Activated T-helper 1 cell treated with anti-CD3 and anti-CD28 coated beads, Interleukin-12 subunit alpha, Interleukin-12 subunit beta, Interleukin-2, Interleukin-4 antibody, amounts not matched to agents 30 ng/mL and 10 ng/mL and 1 ng/mL, durations not matched to agents 14 hours and 24 hours and 36 hours (primary cell): ENCODE measurements around the gene GRM7. TPM values are rescaled to one million over a fixed set of nuclear protein-coding genes. Genes with fewer than 3 reads are reported as not detected.

Source experiments
- DNase-seq: peaks from one replicate; pipeline ENCODE4 v3.0.0; 2021; ENCODE audit warnings: low spot score
- H3K27ac Mint-ChIP-seq: one replicate; pipeline ENCODE4 v1.8.0; 2021; ENCODE audit warnings: mild to moderate bottlenecking, mixed read lengths
- H3K27me3 Mint-ChIP-seq: one replicate; pipeline ENCODE4 v1.8.0; 2022; ENCODE audit warnings: mild to moderate bottlenecking, moderate library complexity, mixed read lengths; ENCODE audit not compliant: insufficient read depth
- H3K36me3 Mint-ChIP-seq: one replicate; pipeline ENCODE4 v1.8.0; 2021; ENCODE audit warnings: low read depth, mixed read lengths
- H3K4me1 Mint-ChIP-seq: one replicate; pipeline ENCODE4 v1.8.0; 2021; ENCODE audit warnings: low read depth, mixed read lengths
- H3K4me3 Mint-ChIP-seq: one replicate; pipeline ENCODE4 v1.8.0; 2021; ENCODE audit warnings: mild to moderate bottlenecking, moderate library complexity, mixed read lengths
- H3K9me3 Mint-ChIP-seq: one replicate; pipeline ENCODE4 v1.8.0; 2021; ENCODE audit warnings: mixed read lengths
- intact Hi-C: fragments of 100-400 bp; cut with micrococcal nuclease; formaldehyde crosslinking; loops from one replicate; pipeline ENCODE4 v1.15.1; 2024
- total RNA-seq: library from RNA; stranded (reverse); gene quantifications from 2 replicates; pipeline ENCODE4 v1.2.3, GENCODE V29; 2022

Gene GRM7
- total RNA-seq, 1 donor from 2014 or later: not detected

DNA sequence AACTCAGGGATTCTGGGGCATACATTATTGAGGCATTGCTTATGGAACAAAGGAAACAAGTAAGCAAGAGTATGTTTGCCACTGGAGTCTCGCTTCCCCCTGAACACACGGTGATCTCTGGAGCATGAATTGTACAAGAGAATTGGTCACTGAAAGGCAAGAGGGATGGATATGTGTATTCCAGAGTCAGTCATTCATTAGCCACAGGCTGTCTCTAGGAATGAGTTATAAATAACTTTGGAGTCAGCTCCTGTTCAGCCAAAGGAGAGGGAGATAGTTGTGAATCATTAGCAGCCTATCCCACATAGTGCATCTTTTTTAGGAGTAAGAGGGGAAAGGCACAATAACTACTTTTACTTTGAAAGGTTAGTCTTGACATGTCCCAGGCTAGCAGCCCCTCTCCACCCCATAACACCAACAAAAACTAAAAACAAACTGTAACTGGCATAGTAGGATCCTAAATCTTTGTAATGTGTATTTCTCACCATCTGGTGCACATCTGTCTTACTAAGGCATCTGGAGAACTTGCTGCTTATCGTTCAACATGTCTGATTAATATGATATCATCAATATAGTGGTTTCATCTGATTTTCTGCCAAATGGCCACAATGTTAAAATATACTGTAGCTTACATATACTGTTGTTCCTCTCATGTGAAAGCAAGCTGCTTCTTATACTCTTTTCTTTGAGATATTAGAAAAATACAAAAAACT is 462.2 kb downstream of the GRM7 start:
- no peak overlapping the region for H3K4me3 Mint-ChIP-seq
- no peaks in the 10 kb centered on the region for H3K36me3 Mint-ChIP-seq
- intact Hi-C loops: no loop called here
- no peak overlapping the region for H3K27ac Mint-ChIP-seq
- H3K9me3 Mint-ChIP-seq: no peaks in the 10 kb centered on the region
- H3K4me1 Mint-ChIP-seq: no peaks in the 10 kb centered on the region
- DNase-seq: no peak
- no peaks in the 10 kb centered on the region for H3K27me3 Mint-ChIP-seq

DNA sequence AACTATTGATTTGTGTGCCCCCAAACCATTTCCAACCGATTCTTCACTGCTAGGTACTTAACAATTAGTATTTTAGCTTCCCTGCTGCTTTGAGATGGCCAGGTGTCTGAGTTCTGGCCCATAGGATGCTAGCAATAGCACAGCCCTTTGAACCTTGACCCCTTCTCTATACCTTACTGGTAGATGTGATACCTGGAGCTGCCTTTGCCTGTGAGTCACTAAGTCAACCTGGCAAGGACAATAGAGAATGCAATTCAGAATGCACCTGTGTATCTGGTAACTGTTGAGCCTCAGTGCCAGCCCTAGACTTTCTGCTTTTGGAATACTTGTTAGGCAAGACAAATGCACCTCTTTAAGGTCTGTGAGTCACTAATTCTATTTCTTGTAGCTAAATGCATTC is 467.4 kb downstream of the GRM7 start:
- H3K4me3 Mint-ChIP-seq: no peak overlapping the region
- intact Hi-C loops: no loop called here
- no peak overlapping the region for H3K27ac Mint-ChIP-seq
- H3K9me3 Mint-ChIP-seq: peaks cover 6% of the 10 kb centered on the region
- H3K4me1 Mint-ChIP-seq: no peaks in the 10 kb centered on the region
- H3K36me3 Mint-ChIP-seq: no peaks in the 10 kb centered on the region
- DNase-seq: no peak
- no peaks in the 10 kb centered on the region for H3K27me3 Mint-ChIP-seq

- H3K4me1 Mint-ChIP-seq: no peaks in the 10 kb centered on the region
- no peaks in the 10 kb centered on the region for H3K27me3 Mint-ChIP-seq
- no peak overlapping the region for H3K27ac Mint-ChIP-seq
- no peak for DNase-seq
- intact Hi-C loops: no loop called here
- H3K36me3 Mint-ChIP-seq: no peaks in the 10 kb centered on the region
- H3K4me3 Mint-ChIP-seq: no peak overlapping the region
- H3K9me3 Mint-ChIP-seq: peaks cover 6% of the 10 kb centered on the region
Measured at GRCh38 chr3:7332696-7333095, 471.8 kb downstream of the GRM7 start.

DNA sequence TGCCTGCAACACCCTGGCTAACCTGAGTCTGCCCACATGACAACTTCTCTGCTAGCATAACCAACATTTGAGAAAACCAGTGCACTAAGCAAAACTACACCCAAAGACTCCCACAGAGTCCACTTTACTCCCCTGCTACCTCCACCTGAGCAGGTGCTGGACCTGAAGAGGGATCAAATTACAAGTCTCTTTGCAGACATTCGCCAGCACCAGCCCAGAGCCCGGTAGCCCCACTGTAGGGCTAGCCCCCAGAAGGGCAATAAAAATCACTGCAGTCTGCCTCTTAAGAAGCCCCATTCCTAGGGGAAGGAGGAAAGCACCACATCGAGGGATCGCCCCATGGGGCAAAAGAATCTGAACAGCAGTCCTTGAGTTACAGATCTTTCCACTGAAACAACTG is 472.2 kb downstream of the GRM7 start:
- no peak for DNase-seq
- Mint-ChIP-seq H3K4me3 (no peak overlapping the region), H3K27me3 (no peaks in the 10 kb centered on the region), H3K36me3 (no peaks in the 10 kb centered on the region), H3K4me1 (no peaks in the 10 kb centered on the region), H3K9me3 (peaks cover 6% of the 10 kb centered on the region), H3K27ac (no peak overlapping the region)
- intact Hi-C loops: no loop called here

DNA sequence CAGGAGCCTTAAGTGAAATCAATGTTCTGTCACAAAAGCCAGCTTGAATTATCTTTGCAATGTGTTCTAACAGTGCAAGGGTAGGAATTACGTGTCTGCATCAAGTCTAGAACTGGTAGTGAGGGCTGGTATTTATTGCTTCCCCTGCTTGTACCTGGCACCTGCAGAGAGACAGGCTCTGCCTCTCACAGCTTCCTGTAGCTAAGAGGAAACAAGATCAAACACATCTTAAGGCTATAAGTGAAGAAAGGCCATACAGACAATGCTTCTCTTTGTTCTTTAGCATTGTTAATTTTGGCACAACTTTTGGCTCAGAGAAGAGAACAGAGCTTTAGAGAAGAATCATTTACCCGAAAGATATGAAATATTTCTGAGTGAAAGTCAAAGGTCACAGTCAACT is 479.9 kb downstream of the GRM7 start:
- no peaks in the 10 kb centered on the region for H3K4me1 Mint-ChIP-seq
- no peak for DNase-seq
- no peaks in the 10 kb centered on the region for H3K9me3 Mint-ChIP-seq
- no peak overlapping the region for H3K4me3 Mint-ChIP-seq
- no peaks in the 10 kb centered on the region for H3K27me3 Mint-ChIP-seq
- no peaks in the 10 kb centered on the region for H3K36me3 Mint-ChIP-seq
- H3K27ac Mint-ChIP-seq: no peak overlapping the region
- intact Hi-C loops: no loop called here

DNA sequence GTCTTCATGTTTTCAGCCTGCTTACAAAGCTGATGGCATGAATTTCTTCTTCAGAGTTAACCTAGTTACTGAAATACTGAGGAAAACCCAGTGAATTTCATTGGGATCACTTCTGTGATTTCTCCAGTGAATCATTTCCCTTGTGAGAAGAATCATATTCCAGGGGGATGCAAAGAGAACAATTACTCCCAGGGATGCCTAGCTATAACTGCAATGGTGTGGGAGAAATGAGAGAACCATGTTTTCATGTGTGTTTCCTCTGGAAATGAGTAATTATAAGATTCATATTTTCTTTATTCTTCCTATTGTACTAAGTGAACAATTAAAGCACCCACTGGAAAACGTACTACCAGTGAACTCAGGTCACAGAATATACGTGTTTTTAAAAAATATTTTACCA is 485.4 kb downstream of the GRM7 start:
- intact Hi-C loops: no loop called here
- no peak overlapping the region for H3K27ac Mint-ChIP-seq
- H3K27me3 Mint-ChIP-seq: no peaks in the 10 kb centered on the region

DNA sequence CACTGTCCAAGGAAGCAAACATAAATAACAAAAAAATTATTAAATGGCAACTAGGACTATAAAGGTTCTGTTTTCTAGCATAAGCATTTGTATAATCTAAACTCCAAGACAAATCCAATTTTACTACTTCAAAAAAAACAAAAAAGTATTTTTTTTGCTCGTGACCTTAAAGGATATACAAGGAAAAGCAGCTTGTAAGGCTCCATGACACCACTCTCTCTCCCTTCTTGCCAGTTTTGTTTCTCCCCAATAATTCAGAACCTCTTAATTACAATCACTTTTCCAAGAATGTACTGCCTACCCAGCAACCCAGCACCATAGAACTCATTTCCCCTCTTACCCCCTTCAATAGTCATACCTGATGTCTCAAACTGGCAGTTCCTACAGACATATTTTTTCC is 496.2 kb downstream of the GRM7 start:
- H3K36me3 Mint-ChIP-seq: no peaks in the 10 kb centered on the region
- H3K27ac Mint-ChIP-seq: no peak overlapping the region
- no peaks in the 10 kb centered on the region for H3K27me3 Mint-ChIP-seq
- no peak for DNase-seq
- no peaks in the 10 kb centered on the region for H3K9me3 Mint-ChIP-seq
- intact Hi-C loops: no loop called here
- no peak overlapping the region for H3K4me3 Mint-ChIP-seq
- no peaks in the 10 kb centered on the region for H3K4me1 Mint-ChIP-seq

More for the DNA sequence above, 485.4 kb downstream of the GRM7 start:
- Mint-ChIP-seq H3K4me1 (no peaks in the 10 kb centered on the region), H3K9me3 (no peaks in the 10 kb centered on the region), H3K4me3 (no peak overlapping the region), H3K36me3 (no peaks in the 10 kb centered on the region)
- no peak for DNase-seq

DNA sequence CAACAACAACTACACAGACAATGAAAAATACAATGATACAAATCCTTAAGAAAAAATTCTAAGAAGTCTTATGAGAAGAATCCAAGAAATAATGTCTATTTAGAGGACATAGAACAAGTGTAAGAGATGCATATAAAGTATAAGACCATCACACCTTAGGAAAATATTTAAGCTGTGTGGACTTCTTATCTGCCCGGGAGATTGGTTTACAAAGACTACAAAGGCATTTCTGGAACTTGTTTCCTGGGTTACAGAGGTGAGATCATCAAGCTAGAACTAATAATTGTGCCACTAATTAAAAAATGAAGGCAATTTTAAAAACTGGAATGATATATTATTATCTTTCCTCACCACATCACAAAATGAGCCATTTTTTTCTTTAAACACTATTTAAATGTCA is 507.1 kb downstream of the GRM7 start:
- H3K4me1 Mint-ChIP-seq: no peaks in the 10 kb centered on the region
- no peaks in the 10 kb centered on the region for H3K36me3 Mint-ChIP-seq
- no peak for DNase-seq
- H3K27me3 Mint-ChIP-seq: no peaks in the 10 kb centered on the region
- no peak overlapping the region for H3K4me3 Mint-ChIP-seq
- H3K27ac Mint-ChIP-seq: no peak overlapping the region
- intact Hi-C loops: no loop called here
- H3K9me3 Mint-ChIP-seq: no peaks in the 10 kb centered on the region

DNA sequence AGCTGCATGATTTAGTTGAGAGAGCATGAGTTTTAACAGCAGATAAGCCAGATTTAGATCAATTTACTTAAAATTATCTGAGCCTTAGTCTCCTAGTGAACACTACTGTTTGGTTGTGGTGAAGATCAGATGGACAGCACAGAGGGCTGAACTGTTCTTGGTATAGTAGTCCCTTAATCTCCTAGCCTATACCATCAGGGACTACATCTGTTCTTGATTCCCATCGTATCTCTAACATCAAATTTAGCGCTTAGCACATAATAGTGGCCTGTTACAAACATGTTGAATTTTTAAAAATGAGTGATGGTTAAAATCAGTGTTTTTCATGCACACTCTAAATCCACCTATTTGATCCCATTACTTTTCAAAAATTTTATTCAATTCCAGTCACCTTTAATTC is 507.7 kb downstream of the GRM7 start:
- no peak for DNase-seq
- intact Hi-C loops: no loop called here
- H3K4me3 Mint-ChIP-seq: no peak overlapping the region
- H3K27me3 Mint-ChIP-seq: no peaks in the 10 kb centered on the region
- H3K9me3 Mint-ChIP-seq: no peaks in the 10 kb centered on the region
- H3K27ac Mint-ChIP-seq: no peak overlapping the region
- no peaks in the 10 kb centered on the region for H3K4me1 Mint-ChIP-seq
- H3K36me3 Mint-ChIP-seq: no peaks in the 10 kb centered on the region

DNA sequence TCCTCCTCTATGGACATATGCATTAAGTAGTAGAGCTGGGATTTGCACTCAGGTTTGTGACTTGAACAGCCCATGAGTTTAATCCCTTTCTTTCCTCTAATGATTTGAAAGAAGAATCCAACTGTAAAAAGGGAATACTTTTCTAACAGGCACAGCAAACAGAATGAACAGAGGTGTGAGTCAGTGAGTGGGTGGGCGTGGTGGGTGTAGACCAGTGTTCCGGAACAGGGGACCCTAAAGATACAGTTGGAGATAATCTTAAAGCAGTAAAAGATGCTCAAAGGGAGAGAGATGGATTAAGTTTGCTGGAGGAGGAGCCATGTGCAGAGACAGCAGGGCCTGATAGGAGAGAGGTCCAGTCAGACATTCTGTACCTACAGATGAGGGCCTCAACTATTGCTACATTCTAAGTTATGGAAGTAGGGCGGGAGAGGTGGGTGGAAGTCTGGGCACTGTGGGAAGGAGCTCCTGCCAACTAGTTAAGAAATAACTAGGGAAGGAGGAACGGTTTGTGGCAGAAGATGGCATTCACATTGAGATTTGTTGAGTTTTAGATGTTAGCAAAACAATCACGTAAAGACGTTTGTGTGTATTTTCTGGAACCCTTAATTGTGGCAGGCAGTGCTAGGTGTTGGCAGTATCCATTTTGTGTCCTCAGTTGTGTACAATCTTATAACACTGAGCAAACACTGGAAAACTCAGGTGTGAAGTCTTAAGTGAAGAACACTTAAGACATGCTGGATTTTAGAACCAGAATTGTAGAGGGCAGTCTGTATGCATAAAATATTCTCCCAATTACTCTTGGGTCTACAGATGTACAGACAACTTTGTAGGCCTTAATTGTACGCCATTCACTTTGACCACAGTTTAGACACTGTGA is 511.0 kb downstream of the GRM7 start:
- H3K27ac Mint-ChIP-seq: no peak overlapping the region
- no peak overlapping the region for H3K4me3 Mint-ChIP-seq
- DNase-seq: no peak
- H3K36me3 Mint-ChIP-seq: no peaks in the 10 kb centered on the region
- intact Hi-C loops: no loop called here
- H3K27me3 Mint-ChIP-seq: no peaks in the 10 kb centered on the region
- H3K4me1 Mint-ChIP-seq: no peaks in the 10 kb centered on the region
- H3K9me3 Mint-ChIP-seq: no peaks in the 10 kb centered on the region

DNA sequence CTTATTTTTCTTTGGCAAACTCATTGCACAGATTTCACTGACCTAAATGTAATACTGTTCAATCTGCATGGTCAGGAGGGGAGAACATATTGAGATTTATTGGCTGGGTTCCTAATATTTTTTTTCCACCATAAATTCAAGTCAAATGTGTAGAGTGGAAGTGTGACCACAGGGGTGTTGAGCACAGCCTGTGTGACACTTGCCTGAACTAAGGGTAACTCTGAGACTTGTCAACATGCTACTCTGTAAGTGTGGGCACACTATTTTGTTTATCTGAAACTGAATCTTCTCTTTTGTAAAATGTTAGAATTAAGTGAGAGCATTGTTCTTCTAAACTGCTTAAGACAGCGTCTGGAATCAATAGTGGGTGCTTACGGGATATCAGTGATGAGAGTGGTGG is 516.2 kb downstream of the GRM7 start:
- H3K4me3 Mint-ChIP-seq: no peak overlapping the region

DNA sequence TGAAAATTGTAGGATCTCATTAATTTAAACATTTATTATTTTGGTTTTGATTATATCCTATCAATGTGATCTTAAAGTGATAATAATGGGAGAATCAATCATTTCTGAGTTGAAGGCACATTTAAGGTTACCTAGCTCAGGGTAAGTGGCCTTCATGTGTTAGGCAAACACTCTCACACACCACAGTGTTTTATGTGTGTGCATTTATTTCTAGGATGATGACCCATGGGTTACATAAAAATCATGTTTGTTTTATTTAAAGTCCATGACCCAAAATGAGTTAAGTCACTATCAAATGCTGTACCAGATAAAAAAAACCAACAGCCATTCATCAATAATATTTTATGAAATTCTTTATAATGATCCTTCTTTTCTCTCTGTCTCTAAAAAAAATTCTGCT is 520.8 kb downstream of the GRM7 start:
- Mint-ChIP-seq H3K4me1 (no peaks in the 10 kb centered on the region), H3K27me3 (no peaks in the 10 kb centered on the region), H3K36me3 (no peaks in the 10 kb centered on the region), H3K4me3 (no peak overlapping the region), H3K27ac (no peak overlapping the region), H3K9me3 (no peaks in the 10 kb centered on the region)
- no peak for DNase-seq
- intact Hi-C loops: no loop called here

More for the DNA sequence above, 516.2 kb downstream of the GRM7 start:
- Mint-ChIP-seq H3K4me1 (no peaks in the 10 kb centered on the region), H3K9me3 (no peaks in the 10 kb centered on the region), H3K27me3 (no peaks in the 10 kb centered on the region), H3K27ac (no peak overlapping the region), H3K36me3 (no peaks in the 10 kb centered on the region)
- intact Hi-C loops: no loop called here
- DNase-seq: no peak

DNA sequence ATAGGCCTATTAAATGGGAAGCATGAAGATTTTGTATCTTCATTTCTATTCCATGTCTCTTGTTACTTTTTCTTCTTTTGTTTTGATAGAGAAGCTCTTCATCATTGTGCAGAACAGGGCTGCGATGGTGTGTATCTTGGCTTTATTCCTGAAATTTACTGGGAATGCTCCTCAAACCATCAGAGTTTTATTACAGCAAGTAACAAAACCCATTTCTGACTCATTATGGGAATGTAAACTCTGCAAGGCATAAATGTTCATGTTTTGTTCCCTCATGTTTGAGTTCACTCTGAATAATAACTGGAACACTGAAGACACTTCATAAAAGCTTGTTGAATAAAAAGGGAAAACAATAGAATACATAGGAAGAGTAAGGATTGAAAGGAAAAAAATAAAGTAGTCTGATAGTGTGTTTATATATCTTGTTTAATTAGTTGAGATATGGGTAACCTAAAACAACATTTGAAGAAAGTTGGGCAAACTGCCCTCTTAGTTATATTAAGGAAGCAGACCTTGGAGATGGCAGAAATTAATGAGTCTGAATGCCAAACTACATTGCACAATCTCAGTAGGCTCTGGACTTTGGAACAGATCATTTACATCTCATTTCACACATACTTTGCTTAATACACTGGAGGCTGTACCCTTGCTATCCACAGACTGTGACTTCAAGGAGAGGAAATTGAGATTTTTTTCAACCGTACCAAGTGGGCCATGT is 521.5 kb downstream of the GRM7 start:
- intact Hi-C loops: no loop called here
- no peaks in the 10 kb centered on the region for H3K9me3 Mint-ChIP-seq
- no peaks in the 10 kb centered on the region for H3K36me3 Mint-ChIP-seq
- no peaks in the 10 kb centered on the region for H3K27me3 Mint-ChIP-seq
- H3K4me3 Mint-ChIP-seq: no peak overlapping the region
- no peak overlapping the region for H3K27ac Mint-ChIP-seq
- no peaks in the 10 kb centered on the region for H3K4me1 Mint-ChIP-seq
- DNase-seq: no peak
